Measurements from ENCODE around the gene COL5A1.
"Not testable (repeated sequence)": the region's sequence is repeated elsewhere in the genome, so short reads cannot be mapped to it uniquely, and the experiment has no call there.

Gene COL5A1

GRCh38 chr9:134663753-134664415, 22.3 kb downstream of the COL5A1 start:
- no peak for DNase-seq (ENCODE audit: low read depth)
- H3K4me3 ChIP-seq (ENCODE audit: low read length): no peak overlapping the region
- no peak for TF ChIP-seq CTCF (IDR thresholded peaks at IDR 0.05; ENCODE audit: insufficient read depth, low read depth, low read length, missing control alignments)

GRCh38 chr9:134664446-134664845, 22.8 kb downstream of the COL5A1 start:
- DNase-seq (ENCODE audit: low read depth): no peak
- no peak for TF ChIP-seq CTCF (IDR thresholded peaks at IDR 0.05; ENCODE audit: insufficient read depth, low read depth, low read length, missing control alignments)
- H3K4me3 ChIP-seq (ENCODE audit: low read length): no peak overlapping the region

- H3K4me3 ChIP-seq (ENCODE audit: low read length): no peak overlapping the region
- TF ChIP-seq CTCF (IDR thresholded peaks at IDR 0.05; ENCODE audit: insufficient read depth, low read depth, low read length, missing control alignments): no peak
- no peak for DNase-seq (ENCODE audit: low read depth)
These were observed 24.6 kb downstream of the COL5A1 start for GRCh38 chr9:134666208-134666607.

GRCh38 chr9:134666831-134667230, 25.2 kb downstream of the COL5A1 start:
- no peak for DNase-seq (ENCODE audit: low read depth)
- no peak for TF ChIP-seq CTCF (IDR thresholded peaks at IDR 0.05; ENCODE audit: insufficient read depth, low read depth, low read length, missing control alignments)
- H3K4me3 ChIP-seq (ENCODE audit: low read length): no peak overlapping the region

GRCh38 chr9:134668977-134669376, 27.4 kb downstream of the COL5A1 start:
- not testable (repeated sequence) for DNase-seq (ENCODE audit: low read depth); H3K4me3 ChIP-seq (ENCODE audit: low read length)

GRCh38 chr9:134669399-134669955, 27.9 kb downstream of the COL5A1 start:
- H3K4me3 ChIP-seq (ENCODE audit: low read length): no peak overlapping the region
- DNase-seq (ENCODE audit: low read depth): no peak
- TF ChIP-seq CTCF (IDR thresholded peaks at IDR 0.05; ENCODE audit: insufficient read depth, low read depth, low read length, missing control alignments): no peak

GRCh38 chr9:134670042-134670525, 28.5 kb downstream of the COL5A1 start:
- DNase-seq (ENCODE audit: low read depth): no peak
- TF ChIP-seq CTCF (IDR thresholded peaks at IDR 0.05; ENCODE audit: insufficient read depth, low read depth, low read length, missing control alignments): no peak
- H3K4me3 ChIP-seq (ENCODE audit: low read length): no peak overlapping the region
